GM19324 (cell line): ENCODE results near the gene MKX.
A peak's percentile ranks its signal among the peaks of the same experiment; 100 is the strongest.

Experiments
- ATAC-seq: cut with Tn5 transposase; IDR thresholded peaks from one replicate; pipeline ENCODE4 v1.9.1; 2021; ENCODE audit warnings: mild to moderate bottlenecking, moderate library complexity; ENCODE audit not compliant: unreplicated experiment, low FRiP score

The MKX gene

DNA sequence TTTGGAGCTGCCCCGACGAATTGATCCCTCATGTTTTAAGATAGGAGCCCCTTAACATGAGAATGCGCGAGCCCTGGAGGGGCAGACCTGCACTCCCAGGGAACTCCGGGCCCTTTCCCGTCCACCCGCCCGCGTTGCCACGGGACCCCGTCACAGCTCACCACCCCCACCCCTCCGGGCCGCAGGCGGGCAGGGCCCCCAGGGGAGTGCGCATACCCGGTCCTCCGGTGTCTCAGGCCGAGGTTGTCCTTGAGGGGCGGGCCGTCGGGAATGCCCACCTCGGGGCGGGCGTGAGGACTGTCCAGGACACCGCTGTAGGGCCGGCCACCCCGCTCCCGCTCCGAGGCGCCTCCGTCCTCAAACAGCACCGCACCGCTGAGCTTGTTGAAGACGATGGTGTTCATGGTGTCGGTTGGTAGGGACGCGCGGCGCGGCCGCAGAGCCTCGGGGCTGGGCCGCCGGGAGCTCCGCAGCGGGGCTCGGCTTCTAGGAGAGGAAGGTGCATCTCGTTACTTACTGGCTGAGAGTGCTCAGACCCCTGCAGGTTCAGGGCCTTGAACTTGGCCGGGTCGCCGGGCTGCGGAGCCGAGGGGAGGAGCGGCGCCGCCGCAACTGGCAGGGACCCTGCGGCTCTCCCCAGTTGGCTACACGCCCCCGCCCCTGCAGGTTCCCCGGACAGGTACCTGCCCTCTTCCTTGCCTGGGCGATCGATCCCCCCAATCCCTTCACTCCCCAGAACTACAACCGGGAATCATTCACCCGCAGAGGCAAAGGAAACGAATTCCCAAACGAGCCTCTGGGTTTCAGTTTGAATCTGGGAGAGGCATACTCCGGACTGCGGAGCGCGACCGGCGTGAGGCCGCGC, 2.4 kb downstream of the MKX start:
- ATAC-seq: no peak

DNA sequence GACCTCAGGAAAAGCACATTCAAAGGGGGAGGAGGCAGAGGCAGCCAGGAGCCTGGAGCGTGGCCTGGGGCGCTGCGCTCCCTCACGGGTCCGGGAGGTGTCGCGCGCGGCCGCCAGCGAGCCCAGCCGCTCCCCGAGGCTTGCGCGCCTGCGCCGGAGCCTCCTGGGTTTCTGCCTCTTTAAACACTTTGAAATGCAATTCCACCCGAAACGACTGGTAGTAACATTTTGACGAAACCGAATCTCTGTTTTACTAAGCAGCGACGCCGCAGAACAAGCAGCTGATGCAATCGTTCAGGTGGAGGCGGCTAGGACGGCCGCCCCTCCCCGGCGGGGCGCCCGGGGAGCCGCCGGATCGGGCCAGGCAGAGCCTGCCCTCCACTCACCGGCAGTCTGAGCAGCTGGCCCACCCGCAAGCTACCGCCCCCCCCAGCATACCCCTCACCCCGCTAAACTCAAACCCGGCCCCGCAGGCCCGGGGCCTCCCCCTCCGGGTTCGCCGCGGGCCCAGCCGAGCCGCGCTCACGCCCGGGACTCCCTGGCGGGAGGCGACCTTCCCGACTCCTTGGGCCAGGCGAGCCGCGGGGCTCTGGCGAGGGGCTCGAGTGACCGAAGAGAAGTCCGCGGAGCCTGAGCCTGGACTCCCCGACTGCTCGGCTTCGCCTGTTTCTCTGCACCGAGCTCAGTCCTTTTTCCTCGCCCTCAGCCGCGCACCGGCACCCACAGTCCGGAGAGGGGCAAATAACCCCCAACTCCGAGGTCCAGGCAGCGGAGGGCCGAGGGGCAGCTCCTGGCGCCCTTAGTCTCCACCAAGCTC, 3.2 kb downstream of the MKX start:
- peak; percentile 96 for ATAC-seq

DNA sequence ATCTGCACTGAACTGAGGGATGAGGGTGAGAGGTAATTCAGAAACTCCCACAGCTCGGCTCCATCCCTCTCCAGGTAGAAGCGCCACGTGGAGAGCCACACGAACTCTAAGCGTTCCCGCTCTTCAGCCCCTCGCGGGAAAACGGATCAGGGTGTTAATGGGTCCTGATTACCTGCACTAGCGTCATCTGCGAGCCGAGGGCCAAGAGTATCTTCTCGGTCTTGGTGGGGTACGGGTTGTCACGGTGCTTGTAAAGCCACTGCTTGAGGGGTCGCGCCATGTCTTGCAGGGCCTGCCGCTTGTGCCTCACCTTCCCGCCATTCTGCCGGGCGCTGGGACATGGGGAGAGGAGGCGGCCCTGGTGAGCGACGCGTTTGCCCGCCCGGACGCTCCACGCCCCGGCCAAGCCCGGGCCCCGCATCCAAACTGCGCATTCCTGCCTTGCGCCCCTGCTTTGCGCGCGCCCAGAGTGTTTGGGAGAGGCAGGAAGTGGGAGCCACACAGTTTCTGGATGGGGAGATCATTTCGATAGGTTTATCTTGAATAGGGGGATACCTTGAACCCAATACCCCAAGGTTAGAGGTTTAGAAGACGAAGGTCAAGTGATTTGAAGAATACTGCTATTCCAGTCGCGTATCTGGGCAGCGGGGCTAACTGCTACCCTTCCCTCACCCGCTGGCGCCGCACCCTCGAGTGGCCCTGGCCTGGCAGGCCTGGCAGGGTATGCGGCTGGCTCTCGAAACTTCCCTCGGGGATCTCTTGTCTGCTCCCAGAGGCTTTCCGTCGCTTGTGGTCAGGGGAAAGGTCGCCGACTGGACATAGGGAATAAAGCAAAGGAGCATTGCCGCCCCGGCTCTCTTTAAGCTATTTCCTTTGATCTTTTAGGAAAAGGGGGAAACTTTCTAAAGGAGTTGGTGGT, 4.2 kb downstream of the MKX start:
- no peak for ATAC-seq

- no peak for ATAC-seq
These were observed 9.2 kb downstream of the MKX start for GRCh38 chr10:27736396-27736795.

DNA sequence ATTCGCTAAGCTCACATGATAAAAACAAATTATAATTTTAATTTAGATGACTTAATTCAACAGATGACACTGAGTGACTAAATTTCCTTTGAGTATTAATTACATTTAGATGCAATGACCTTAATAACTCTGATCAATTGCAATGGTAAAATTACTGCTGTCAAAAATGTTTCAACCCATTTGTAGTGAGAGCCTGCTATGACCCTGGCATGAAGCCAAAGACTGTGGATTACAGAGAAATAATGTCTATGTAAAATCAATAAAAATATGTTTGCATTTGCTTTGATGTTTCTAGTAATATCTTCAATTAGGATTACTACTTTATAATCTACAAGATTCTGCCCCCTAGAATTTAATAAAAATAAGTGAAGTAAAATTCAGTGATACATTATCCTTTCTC, 15.6 kb downstream of the MKX start:
- ATAC-seq: no peak

GRCh38 chr10:27728338-27728737, 17.3 kb downstream of the MKX start:
- ATAC-seq: no peak

GRCh38 chr10:27724287-27724686, 21.3 kb downstream of the MKX start:
- no peak for ATAC-seq

GRCh38 chr10:27723436-27723835, 22.2 kb downstream of the MKX start:
- no peak for ATAC-seq

DNA sequence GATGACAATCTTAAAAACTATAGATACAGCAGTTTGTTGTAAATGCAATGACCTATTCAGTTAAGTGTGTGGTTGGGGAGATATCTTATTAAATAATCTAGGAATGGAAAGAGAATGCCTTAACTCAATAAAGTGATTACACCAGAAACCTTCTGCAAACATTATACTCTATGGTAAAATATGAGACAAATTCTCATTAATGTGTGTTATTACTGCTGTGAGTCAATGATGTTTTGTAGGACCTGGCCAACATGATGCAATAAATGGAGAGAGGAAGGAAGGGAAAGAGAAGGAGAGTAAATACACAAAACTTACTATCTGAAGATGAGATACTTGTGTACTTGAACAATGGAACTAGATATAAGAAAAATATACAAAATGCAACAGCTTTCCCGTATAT, 25.1 kb downstream of the MKX start:
- no peak for ATAC-seq

DNA sequence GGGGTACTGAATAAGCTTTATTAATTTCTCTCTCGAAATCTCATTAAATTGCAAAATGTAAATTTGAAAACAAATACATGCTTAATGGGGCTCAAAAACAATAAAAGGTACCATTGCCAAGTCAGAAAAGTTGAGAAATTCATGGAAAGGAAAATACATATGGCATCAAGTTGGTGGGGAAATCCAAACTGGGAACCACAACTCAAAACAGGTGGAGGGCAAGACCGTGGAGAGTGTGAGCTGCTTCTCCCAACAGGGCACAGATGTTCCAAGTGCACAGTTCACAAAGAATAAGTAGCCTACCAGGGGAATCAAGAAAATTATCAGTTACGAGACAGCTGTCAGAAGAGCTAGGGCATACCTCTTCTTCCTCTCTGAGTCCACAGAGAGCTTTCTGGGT, 26.6 kb downstream of the MKX start:
- ATAC-seq: no peak

DNA sequence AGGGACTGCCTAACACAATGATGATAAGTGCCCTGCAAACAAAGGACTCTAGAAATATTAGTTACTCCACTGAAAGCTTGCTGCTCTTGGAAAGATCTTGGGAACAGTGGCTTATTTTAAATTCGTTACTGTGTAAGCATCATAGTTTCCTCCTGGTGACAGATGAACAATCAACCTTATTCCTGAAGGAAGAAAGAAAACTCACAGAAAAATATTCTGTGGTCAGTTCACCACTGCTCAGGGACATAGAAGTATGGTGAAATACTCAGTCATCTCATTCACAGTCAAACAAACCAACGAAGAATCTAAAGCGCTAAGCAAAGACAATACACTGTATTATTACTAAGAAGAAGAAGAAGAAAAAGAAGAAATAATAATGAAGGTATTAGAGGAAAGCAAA, 27.8 kb downstream of the MKX start:
- ATAC-seq: no peak

GRCh38 chr10:27717224-27717623, 28.4 kb downstream of the MKX start:
- ATAC-seq: no peak

- ATAC-seq: no peak
These were observed 29.1 kb downstream of the MKX start for GRCh38 chr10:27716521-27716920.

DNA sequence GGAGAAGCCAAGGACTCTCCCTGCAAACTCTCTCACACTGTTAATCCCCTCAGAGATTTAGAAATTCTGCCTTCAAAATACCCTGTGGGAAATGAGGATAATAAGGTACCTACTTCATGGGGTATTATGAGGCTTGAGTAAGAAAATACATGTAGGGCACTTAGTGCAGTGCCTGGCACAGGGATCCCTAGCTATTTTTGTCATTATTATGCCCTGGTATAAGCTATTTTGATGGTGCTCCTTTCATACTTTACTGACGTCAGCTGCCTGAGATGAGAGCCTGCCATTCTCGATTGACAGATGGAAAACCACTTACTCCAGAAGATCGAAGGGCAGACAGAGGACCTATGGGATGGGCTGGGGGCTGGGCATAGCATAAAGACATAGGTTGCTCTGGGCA, 30.1 kb downstream of the MKX start:
- no peak for ATAC-seq

DNA sequence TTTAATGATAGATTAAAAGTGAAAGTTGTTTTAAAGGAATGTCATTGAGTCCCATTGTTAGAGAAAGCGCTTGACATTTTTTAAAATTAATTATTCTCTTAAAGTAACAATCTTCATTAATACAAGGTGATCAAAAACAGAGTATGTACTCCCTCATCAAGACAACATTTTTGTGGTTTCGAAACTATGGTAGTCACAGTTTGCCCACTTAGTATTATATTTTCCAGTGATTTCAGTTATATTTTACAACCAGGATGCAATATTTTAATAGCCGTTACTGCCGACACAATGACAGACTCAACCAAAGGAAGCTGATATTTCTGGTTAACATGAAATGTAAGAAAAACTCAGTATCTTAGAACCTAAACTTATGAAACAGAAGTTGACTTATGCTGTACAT, 31.3 kb downstream of the MKX start:
- no peak for ATAC-seq

DNA sequence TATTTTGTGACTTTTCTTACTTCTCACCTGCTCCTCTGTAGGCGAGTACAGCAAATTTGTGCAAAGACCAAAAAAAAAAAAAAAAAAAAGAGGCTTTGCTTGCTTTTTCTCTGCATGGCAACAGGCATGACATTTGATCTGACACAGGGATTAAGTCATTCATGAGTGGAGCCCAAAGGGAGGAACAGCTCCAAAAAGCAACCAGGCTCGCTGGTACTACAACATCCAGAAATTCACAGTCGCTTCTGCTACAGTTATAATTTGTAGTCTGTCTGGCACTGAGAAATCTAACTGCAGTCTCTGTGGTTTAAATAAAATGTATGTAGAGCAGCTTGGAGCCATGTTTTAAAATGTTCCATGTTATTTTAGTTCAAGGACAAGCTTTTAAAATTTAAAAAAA, 31.7 kb downstream of the MKX start:
- no peak for ATAC-seq

GRCh38 chr10:27710014-27710413, 35.6 kb downstream of the MKX start:
- no peak for ATAC-seq

GRCh38 chr10:27709304-27709703, 36.3 kb downstream of the MKX start:
- no peak for ATAC-seq

GRCh38 chr10:27701938-27702537, 43.6 kb downstream of the MKX start:
- no peak for ATAC-seq

DNA sequence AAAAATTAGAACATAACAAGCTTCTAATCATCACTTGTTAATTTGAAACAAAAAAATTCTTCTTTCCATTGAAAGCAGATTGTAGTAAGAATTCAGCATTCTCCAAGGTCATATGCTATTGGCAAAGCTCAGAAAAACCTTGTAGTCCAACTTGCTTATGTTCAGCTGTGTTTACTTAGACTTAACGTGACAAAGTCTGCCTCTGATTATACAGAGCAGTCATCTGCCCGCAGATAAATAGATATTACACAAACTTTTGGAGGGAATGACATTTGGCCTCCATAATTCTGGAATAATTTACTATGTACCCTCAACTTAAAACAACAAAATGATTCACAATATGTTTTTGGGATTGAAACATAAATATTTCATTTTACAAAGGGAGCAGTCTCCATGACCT, 45.8 kb downstream of the MKX start:
- ATAC-seq: no peak
